Suprapubic skin (tissue), 4 donors: ENCODE data around the gene SNX15. TPM values are rescaled to one million over a fixed set of nuclear protein-coding genes. Genes with fewer than 3 reads are reported as not detected.
A peak's percentile ranks its signal among the peaks of the same experiment; 100 is the strongest.
"Not testable (repeated sequence)": the region's sequence is repeated elsewhere in the genome, so short reads cannot be mapped to it uniquely, and the experiment has no call there.

Experiments
- DNase-seq, 2 donors: peaks; one replicate each; pipeline ENCODE4 v3.0.0-alpha.2; 2019; ENCODE audit warnings: low spot score in 2 of 2
- H3K27ac ChIP-seq: fragments of 200-600 bp; sonication (generic); one replicate; pipeline ENCODE4 v1.5.1; 2019
- H3K27me3 ChIP-seq: fragments of 200-600 bp; sonication (generic); one replicate; pipeline ENCODE4 v1.5.1; 2019
- H3K36me3 ChIP-seq: fragments of 200-600 bp; sonication (generic); one replicate; pipeline ENCODE4 v1.5.1; 2019
- H3K4me1 ChIP-seq: fragments of 200-600 bp; sonication (generic); one replicate; pipeline ENCODE4 v1.5.1; 2019
- H3K4me3 ChIP-seq: fragments of 200-600 bp; sonication (generic); one replicate; pipeline ENCODE4 v1.5.1; 2019; ENCODE audit warnings: mild to moderate bottlenecking
- H3K9me3 ChIP-seq: fragments of 200-600 bp; sonication (generic); one replicate; pipeline ENCODE4 v1.5.1; 2019
- EP300 ChIP-seq: sonication (generic); formaldehyde crosslinking; IDR thresholded peaks from one replicate; pipeline ENCODE4 v1.6.1; 2017; ENCODE audit warnings: antibody characterized with exemption
- POLR2A ChIP-seq, 2 donors: fragments of 450-650 bp; IDR thresholded peaks; one replicate each; pipeline ENCODE4 v1.6.1; 2017; ENCODE audit warnings: antibody characterized with exemption in 2 of 2, mild to moderate bottlenecking in 2 of 2, moderate library complexity in 2 of 2
- POLR2AphosphoS5 ChIP-seq, 3 donors: sonication (generic); formaldehyde crosslinking; IDR thresholded peaks; one replicate each; pipeline ENCODE4 v1.6.1; 2017; ENCODE audit warnings: antibody characterized with exemption in 3 of 3
- WGBS: methylation state at CpG from one replicate; pipeline ENCODE4 v1.1.5; 2018; 5-methylcytosine and 5-hydroxymethylcytosine counted together
- total RNA-seq, 4 donors: library from RNA; depleted of rRNA; stranded (reverse); fragments of >200 nt; gene quantifications; one replicate each; pipeline ENCODE4 v1.1.0, GENCODE V29; 2016
- TF ChIP-seq, protein P1 (sequence below), 2 donors: fragments of 200-600 bp in 1 of 2; fragments of 450-650 bp in 1 of 2; sonication (generic) in 1 of 2; IDR thresholded peaks; one replicate each; pipeline ENCODE4 v1.5.1; 2016 to 2019; ENCODE audit warnings: antibody characterized with exemption in 2 of 2, mild to moderate bottlenecking in 1 of 2, moderate library complexity in 1 of 2

SNX15 gene, protein sequence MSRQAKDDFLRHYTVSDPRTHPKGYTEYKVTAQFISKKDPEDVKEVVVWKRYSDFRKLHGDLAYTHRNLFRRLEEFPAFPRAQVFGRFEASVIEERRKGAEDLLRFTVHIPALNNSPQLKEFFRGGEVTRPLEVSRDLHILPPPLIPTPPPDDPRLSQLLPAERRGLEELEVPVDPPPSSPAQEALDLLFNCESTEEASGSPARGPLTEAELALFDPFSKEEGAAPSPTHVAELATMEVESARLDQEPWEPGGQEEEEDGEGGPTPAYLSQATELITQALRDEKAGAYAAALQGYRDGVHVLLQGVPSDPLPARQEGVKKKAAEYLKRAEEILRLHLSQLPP
- total RNA-seq = 10 to 100 TPM; 12.1 to 30.9 (median 24.2) TPM

DNA sequence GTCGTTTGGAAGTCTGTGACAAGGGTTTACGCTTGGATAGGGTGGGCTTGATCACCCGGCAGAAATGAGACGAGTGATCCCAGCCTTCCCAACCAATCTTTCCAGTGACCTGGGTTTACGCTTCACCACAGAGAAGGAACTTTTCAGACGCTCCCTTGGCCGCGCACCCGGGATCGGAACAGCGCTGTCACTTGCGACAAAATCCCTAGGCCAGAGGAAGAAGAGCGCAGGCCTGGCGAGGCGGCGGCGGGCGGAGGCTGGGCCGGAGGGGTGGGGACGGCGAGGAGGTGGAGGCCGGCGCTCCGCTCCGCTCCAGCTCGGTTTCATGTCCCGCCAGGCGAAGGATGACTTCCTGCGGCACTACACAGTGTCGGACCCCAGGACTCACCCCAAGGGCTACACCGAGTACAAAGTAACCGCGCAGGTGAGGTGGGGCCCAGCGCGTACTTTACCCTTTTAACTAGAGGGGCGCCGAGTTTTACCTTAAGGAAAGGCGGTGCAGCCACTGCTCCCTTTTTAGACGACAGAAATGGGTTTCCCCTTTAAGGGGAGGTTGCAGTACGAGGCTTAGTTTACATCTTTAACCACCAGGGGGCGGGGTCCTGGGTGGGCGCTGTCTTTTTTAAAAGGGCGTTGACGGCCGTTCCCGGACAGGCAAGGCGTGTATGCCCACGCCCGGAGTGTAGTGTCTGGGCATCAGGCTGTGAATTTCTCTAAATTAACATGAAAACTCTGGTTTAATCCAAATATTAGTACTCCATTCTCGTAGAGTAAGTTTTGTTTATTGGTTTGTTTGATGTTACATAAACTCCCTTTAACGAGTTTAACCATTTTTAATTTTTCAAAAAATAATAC lies at the start of gene SNX15:
Gene SNX15, plus strand, starts transcription at position 227 of the 855 bp plus-strand sequence. Its CDS starts 99 bp downstream, at position 326.
- Histone ChIP-seq H3K4me1 (peaks cover 17% of the 10 kb centered on the region), H3K27ac (peak within 1 kb of the TSS; percentile 82), H3K4me3 (peak within 1 kb of the TSS; percentile 50), H3K9me3 (no peaks in the 10 kb centered on the region), H3K27me3 (no peaks in the 10 kb centered on the region), H3K36me3 (peaks cover 20% of the 10 kb centered on the region)
- TF ChIP-seq, protein P1, sequence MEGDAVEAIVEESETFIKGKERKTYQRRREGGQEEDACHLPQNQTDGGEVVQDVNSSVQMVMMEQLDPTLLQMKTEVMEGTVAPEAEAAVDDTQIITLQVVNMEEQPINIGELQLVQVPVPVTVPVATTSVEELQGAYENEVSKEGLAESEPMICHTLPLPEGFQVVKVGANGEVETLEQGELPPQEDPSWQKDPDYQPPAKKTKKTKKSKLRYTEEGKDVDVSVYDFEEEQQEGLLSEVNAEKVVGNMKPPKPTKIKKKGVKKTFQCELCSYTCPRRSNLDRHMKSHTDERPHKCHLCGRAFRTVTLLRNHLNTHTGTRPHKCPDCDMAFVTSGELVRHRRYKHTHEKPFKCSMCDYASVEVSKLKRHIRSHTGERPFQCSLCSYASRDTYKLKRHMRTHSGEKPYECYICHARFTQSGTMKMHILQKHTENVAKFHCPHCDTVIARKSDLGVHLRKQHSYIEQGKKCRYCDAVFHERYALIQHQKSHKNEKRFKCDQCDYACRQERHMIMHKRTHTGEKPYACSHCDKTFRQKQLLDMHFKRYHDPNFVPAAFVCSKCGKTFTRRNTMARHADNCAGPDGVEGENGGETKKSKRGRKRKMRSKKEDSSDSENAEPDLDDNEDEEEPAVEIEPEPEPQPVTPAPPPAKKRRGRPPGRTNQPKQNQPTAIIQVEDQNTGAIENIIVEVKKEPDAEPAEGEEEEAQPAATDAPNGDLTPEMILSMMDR (IDR thresholded peaks at IDR 0.05) = peak; percentile 52 to 81
- TF ChIP-seq POLR2AphosphoS5 (IDR thresholded peaks at IDR 0.05) (peak in 2 of 3 donors; percentile 18 to 87), POLR2A (IDR thresholded peaks at IDR 0.05) (peak in 1 of 2 donors; percentile 24), EP300 (no peak)
- peak; percentile 95 to 96 for DNase-seq
- 1% methylated on average over 41 of the region's 51 CpGs for WGBS

- 82% methylated on average over 5 of the region's 5 CpGs for WGBS
- H3K36me3 ChIP-seq, H3K4me1 ChIP-seq, H3K27ac ChIP-seq, H3K9me3 ChIP-seq, DNase-seq, H3K27me3 ChIP-seq, H3K4me3 ChIP-seq: not testable (repeated sequence)
These were observed 43.9 kb upstream of the SNX15 start for GRCh38 chr11:64983339-64983738.

- WGBS = 93% methylated on average over 6 of the region's 6 CpGs
- H3K4me3 ChIP-seq = no peak overlapping the region
- H3K27me3 ChIP-seq = no peaks in the 10 kb centered on the region
- no peak for DNase-seq
- TF ChIP-seq, protein P1 (IDR thresholded peaks at IDR 0.05) = no peak
- no peaks in the 10 kb centered on the region for H3K36me3 ChIP-seq
- no peaks in the 10 kb centered on the region for H3K9me3 ChIP-seq
- no peak overlapping the region for H3K27ac ChIP-seq
- H3K4me1 ChIP-seq = peaks cover 11% of the 10 kb centered on the region
These were observed 39.0 kb upstream of the SNX15 start for GRCh38 chr11:64987998-64988854.

DNA sequence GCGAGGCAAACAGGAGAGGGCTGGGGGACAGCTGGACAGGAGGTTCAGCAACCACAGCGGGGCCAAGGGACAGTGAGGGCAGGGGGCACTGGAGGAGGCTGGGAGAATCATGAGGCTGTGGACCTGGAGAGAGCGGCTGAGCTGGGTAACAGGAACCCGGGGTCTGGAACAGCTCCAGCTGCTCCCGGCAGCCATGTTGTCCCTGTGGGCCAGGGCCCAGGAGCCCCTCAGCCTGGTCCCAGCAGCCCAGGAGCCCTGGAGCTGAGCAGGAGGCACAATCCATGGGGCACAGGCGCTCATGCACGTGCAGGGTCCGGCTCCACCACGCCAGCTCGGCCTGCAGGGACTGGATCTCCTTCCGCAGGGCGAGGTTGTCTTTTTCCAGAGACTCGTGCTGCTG lies 37.8 kb upstream of the SNX15 start:
- Histone ChIP-seq H3K36me3 (no peaks in the 10 kb centered on the region), H3K27me3 (no peaks in the 10 kb centered on the region), H3K27ac (no peak overlapping the region), H3K9me3 (no peaks in the 10 kb centered on the region), H3K4me3 (no peak overlapping the region), H3K4me1 (peaks cover 11% of the 10 kb centered on the region)
- TF ChIP-seq EP300 (no peak), POLR2AphosphoS5 (IDR thresholded peaks at IDR 0.05) (no peak), POLR2A (IDR thresholded peaks at IDR 0.05) (no peak)
- TF ChIP-seq, protein P1 (IDR thresholded peaks at IDR 0.05) = no peak
- WGBS = 72% methylated on average over 4 of the region's 13 CpGs
- no peak for DNase-seq

GRCh38 chr11:64990222-64990923 lies 36.9 kb upstream of the SNX15 start:
- H3K36me3 ChIP-seq = no peaks in the 10 kb centered on the region
- H3K4me3 ChIP-seq = no peak overlapping the region
- WGBS = 46% methylated on average over 15 of the region's 15 CpGs
- H3K9me3 ChIP-seq = no peaks in the 10 kb centered on the region
- peaks cover 11% of the 10 kb centered on the region for H3K4me1 ChIP-seq
- H3K27me3 ChIP-seq = no peaks in the 10 kb centered on the region
- TF ChIP-seq POLR2A (IDR thresholded peaks at IDR 0.05) (no peak), POLR2AphosphoS5 (IDR thresholded peaks at IDR 0.05) (no peak), EP300 (no peak)
- TF ChIP-seq, protein P1 (IDR thresholded peaks at IDR 0.05) = no peak
- no peak for DNase-seq
- no peak overlapping the region for H3K27ac ChIP-seq
